NCI-H1417 (cell line): ENCODE data around the gene SPATA32.
A peak's percentile ranks its signal among the peaks of the same experiment; 100 is the strongest.
"Not testable (repeated sequence)": the region's sequence is repeated elsewhere in the genome, so short reads cannot be mapped to it uniquely, and the experiment has no call there.

Source experiments
- DNase-seq, 3 experiments: peaks; one replicate each; lab custom pipeline; 2025; lab: John Stamatoyannopoulos, UW

The SPATA32 gene, protein sequence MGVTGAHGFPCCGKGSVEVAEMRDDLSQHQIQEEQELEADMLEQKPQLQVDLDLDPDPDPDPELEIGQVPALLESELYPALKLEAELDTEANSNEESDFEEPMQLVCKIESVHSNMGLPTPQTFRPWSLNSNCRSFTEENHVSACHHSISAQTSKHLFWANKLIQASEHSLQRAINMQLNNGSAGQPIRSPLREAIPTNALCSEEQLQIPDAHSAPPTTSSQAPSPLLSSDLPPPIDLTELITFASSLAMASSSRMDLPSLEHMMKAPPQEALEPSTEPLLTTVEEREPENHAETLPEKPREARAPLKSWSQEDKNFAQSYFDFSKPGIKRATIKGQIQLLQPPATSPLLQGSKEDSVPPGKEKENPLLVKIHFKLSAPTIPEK

DNA sequence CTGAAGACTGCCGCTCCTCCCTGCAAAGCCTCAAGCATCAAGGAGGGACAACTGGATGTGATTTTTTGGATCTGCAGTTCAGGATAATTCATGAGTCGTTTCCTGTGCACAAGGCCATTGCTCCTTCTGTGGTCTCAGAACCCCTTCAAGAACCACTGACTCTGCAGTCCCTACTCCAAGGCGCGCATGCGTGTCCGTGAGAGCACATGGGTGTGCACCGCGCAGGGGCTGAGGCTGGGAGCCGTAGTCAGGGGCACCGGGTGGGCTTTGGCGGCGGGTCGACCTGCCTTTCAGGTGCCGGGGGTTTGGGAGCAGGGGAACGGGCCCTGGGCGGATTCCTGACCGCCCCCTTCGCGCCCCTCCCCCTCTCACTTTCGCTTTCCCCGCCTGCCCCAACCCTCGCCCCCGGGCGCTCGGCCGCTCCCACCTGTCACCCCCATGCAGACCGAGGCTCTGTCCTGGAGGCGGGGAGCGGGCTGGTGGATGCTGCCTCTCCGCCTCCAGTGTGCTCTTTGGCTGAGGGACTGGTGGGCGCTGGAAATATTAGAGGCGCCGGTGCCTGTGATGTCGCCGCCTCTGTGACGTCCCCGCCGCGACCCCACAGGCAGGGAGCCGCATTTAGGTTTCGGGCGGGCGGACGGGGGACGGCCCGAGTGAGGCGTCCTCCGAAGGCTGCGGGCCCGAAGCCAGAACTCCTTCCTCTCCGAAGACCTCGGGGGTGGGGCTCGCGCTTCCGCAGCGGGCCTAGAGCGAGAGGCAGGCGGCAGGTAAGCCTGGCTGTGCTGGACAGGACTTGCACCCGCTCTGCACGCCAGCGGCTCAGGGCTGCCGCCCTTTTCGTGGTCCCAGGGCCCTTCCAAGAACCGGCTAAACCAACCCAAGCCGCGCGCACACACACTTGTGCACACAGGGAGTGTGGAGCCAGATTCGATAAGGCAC is at the start of gene SPATA32:
Gene SPATA32, minus strand, starts transcription at position 518 of the 939 bp plus-strand sequence. Its CDS starts 78 bp downstream, at position 440.
- DNase-seq: no peak

DNA sequence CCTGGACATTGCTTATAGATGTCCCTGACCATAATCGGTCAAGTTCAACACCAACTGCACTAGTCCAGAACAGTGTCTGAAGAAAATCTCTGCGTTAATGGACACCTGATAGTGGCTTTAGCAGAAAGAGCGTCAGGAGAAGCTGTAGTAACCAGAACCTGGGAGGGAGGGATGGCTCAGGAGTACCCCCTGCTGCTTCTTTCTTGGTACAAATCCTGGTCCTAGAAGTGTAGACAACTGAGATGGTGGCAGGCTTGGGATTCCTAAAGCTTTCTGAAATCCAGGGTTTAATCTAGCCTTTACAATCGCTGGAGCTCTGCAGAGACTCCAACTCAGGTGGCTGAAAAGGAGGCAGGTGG is 49.5 kb upstream of the SPATA32 start:
- DNase-seq: no peak

DNA sequence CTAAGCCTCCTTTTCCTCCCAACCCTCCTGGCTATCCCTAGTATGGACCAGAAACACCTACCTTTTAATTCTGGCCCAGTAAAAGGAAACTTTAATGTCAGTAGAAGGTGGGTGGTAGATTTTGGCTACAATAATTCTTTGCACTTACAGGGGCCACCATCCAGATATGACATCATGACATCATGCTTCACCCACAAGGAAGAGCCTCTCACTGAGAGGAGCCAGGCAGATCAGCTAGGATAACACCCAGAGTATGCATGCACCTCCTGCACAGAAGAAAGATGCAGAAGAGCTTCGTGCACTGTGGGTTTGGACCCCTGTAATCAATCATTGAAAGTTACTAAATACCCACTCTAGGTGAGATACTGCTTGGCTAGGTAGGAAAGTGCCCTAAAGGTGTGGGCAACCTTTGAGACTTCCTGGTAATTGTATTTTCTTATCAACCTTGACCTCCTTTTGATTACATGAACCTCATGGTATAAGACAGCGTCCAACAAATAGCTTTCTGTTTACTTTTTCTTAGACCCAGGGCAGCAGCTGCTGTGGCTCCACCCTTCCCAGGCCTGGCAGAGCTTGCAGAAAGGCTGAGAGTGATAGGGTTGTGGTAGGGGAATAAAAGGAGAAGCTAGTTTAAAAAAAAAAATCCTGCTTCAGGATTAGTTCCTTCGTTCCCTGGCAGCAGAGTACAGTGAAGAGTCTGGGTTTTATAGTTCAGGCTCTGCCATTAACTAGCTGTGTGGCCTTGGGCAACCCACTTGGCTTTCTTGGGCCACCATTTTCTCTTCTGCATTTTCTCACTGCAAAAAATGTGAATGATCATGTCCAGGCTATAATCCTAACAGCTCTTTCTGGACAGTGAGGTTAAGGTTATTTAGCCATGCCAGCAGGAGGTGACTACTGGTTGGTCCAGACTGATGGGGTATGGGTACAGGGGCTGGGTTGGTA is 48.8 kb upstream of the SPATA32 start:
- peak; percentile 16 to 51 (median 50) for DNase-seq

DNA sequence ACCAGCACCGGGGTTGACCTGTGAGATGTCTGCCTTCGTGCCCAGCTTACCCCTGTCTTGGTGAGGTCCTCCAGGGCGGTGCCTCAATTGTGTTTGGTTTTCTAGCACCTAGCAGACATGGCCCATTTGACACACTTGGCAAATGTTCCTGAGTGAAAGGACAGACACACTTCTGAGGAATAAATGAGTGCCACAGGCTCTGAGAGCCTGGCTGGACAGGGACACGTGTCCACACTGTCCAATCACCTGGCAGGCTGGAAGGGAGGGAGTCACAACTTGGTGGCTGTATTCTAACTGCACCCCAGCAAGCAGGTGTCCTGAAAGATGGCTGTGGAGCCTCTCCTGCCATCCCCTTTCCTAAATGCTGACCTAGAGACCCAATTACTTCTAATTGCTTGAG is 47.5 kb upstream of the SPATA32 start:
- peak in 1 of 3 experiments; percentile 7 for DNase-seq

DNA sequence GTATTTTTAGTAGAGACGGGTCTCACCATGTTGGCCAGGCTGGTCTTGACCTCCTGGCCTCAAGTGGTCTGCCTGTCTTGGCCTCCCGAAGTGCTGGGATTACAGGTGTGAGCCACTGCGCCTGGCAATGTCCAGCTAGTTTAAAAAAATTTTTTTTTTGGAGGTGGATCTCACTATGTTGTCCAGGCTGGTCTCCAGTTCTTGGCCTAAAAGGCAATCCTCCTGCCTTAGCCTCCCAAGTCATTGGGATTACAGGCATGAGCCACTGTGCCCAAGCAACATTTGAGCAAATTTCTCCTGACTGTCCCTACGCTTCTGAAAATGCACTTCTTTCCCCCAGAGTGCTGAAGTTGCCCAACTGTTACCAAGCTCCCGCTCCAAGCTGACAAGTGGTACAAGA is 46.9 kb upstream of the SPATA32 start:
- no peak for DNase-seq

DNA sequence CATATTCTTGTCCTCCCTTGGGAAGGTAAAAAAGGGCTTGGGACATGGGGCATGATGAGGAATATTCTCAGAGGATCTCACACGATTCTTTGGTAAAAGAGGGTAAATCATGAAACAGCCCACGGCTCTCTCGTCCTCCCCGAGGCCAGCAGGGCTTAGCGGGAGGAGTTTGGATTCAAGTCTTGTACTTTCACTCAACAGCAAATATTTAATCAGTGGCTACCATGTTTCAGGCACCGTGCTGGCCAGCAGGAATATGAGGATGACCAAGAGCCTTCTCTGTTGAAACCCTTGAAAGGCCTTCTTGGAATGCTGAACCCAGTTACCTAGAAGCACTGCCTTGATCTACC is 46.1 kb upstream of the SPATA32 start:
- no peak for DNase-seq

DNA sequence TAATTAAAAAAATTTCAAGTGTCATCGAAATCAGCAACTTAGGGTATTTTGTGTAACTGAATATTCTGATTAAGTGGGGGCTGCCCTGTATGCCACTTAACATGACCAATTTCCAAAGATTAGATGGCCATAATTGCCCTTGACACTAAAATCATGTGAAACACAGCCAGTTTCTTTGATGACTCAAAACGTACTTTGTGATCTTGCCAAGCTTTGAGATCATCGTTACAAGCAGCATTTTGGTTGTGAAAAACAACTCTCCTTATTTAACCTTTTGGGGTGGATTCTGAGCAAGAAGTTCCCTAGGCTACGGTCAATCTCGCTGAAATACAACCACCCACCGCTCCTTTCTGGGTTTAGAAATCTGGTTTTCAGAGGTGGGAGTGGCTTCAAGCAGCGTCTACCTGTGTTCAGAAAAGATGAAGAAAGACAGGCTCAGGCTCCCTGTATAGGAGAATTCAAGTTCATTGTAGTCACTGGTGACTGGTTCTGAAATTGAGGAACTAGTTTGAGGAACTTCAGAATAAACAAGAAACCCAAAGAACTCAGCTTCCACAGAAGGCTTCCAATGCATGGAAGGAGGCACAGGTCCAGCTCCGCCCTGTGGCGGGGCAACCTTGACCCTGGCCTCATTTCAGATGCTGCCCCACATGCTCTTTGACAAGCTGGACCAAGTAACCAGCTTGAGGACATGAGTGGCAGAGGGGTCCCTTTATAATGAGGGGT is 45.6 kb upstream of the SPATA32 start:
- DNase-seq: no peak

DNA sequence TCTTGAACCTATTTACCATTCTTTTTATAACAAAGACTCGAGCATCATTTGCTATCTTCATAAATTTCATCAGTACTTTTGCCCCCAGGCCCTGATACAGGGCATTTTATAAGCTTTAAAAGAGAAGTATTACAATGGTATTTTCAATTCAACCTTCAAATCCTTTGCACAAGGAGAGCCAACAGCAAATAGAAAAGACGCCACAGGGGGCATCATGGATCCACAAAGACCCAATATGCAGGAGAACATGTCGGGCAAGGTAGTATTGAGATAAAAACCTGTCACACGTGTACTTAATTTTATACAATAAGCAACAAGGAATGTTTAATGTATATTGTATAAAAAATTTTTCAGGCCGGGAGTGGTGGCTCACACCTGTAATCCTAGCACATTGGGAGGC is 44.7 kb upstream of the SPATA32 start:
- DNase-seq: no peak

DNA sequence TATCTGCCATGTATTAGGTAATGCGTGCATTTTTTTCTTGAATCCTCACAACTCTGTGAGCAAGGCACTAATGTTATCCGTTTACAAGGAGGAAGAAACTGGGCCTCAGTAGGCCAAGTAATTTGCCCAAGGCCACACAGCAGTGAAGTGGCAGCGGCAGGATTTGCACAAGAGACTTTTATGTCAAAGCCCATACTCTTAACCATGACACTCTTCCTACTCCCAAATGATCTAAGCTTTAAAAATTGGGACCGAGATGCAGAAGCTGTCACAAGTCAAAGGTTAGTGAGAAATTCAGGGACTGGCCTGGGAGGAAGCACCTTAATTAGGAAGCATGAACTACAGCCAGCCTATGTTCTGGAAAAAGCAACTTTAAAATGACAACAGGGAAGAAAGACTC is 44.2 kb upstream of the SPATA32 start:
- no peak for DNase-seq

DNA sequence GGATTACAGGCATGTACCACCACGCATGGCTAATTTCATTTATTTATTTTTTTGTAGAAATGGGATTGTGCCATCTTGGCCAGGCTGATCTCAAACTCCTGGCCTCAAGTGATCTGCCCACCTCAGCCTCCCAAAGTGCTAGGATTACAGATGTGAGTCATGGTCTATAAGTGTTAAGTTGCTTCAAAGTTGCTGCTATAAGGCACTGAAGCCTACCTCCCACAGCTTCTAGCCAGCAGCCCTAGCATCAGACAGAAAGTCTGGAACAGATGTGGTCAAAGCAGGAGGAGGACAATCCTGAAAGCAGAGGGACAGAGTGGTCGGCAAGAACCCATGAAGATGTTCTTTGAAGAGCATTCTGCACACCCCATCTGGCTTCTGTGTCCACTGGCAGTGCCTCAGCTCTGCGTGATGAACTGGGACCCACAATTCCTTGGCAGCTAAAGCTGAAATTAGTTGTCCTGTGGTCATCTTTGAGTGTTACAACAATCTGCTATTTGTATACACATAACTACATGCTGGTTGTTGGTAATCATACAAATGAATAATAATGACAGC is 43.7 kb upstream of the SPATA32 start:
- DNase-seq: no peak

DNA sequence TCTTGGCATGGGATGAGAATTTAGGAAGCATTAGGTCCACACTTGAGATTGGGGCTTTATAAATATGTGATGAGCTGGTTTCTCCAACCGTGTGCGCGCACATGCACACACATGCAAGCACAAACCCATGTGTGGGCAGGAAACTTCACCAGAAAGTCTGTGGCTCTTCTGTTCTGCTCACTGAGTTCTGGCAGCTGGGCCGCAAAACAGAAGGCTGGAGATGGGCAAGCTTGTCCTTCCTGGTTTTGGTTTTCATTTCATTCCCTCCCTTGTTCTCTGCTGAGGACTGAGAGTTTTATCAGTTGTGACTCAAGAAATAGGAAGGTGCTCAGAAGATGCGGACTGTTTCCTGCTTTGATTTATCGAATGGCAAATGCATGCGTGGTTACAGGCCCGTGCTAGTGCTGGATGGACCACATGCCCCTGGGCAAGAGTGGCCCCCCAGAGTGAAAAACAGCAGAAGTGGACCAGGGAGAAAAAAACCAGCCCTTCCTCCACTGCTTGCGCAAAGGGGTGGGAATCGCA is 40.8 kb upstream of the SPATA32 start:
- no peak for DNase-seq

DNA sequence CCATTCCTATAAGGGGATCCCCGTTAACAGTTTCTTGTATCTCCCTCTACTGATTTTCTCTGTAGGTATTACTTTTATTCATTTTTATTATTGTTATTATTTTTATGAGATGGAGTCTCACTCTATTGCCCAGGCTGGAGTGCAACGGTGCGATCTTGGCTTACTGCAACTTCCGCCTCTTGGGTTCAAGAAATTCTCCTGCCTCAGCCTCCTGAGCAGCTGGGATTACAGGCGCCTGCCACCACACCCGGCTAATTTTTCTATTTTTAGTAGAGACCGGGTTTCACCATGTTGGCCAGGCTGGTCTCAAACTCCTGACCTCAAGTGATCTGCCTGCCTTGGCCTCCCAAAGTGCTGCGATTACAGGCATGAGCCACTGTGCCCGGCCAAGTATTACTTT is 40.3 kb upstream of the SPATA32 start:
- DNase-seq: not testable (repeated sequence)

DNA sequence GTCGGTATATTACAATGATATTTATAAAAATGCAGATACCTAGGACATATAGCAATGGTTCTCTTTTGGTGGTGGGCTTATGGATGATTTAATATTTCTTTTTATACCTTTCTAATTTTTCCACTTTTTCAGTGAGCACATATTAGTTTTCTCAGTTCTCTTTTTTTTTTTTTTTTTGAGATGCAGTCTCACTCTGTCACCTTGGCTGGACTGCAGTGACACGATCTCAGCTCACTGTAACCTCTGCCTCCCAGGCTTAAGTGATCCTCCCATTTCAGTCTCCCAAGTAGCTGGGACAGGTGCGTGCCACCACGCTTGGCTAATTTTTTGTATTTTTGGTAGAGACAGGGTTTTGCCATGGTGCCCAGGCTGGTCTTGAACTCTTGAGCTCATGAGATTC is 39.8 kb upstream of the SPATA32 start:
- DNase-seq: no peak

DNA sequence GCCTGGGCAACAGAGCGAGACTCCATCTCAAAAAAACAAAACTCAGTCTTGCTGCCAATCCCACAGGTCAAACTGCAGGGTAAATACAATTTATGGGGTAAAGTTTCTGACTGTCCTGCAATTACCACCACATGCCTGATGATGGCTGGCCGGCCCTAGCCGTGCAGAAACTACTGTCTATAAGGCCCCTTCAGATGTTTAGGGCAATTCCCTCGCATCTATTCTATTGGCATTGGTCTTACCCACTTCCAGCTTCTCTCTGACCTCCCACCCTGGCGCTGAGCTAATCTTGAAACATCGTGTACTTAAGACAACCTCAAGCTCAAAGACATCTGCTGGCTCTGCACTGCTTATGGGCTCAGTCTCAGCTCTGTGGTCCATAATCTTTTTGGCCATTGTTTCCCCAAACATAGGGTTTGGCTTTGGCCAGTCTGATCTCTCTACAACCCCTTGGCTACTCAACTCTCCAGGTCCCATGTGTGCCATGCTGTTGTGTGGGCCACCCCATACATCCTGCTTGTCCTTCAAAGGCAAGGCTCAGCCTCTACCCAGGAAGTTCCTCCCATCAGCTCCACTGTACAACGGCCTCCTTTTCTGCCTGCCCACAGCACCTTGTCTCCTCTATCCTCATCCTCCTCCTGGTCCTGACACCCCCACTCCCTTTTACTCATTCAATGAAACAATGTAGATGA is 38.3 kb upstream of the SPATA32 start:
- no peak for DNase-seq

DNA sequence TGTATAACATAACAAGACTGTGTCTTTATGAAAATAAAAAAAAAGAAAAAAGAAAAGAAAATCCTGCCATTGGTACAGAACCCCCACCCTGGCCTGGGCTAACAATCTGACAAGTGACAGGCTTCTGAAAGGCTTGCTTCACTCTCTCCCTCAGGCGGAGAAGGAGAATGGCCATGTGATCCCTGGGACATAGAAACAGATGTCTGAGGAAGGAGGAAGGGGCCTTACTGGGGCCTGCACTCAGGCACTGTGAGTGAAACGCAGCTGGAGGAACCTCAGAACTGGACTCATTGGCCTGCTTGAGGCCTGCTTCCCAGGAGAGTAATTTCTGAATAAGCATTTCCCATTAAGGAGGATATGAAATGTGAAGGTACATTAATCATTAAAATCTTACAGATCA is 37.5 kb upstream of the SPATA32 start:
- DNase-seq: no peak

DNA sequence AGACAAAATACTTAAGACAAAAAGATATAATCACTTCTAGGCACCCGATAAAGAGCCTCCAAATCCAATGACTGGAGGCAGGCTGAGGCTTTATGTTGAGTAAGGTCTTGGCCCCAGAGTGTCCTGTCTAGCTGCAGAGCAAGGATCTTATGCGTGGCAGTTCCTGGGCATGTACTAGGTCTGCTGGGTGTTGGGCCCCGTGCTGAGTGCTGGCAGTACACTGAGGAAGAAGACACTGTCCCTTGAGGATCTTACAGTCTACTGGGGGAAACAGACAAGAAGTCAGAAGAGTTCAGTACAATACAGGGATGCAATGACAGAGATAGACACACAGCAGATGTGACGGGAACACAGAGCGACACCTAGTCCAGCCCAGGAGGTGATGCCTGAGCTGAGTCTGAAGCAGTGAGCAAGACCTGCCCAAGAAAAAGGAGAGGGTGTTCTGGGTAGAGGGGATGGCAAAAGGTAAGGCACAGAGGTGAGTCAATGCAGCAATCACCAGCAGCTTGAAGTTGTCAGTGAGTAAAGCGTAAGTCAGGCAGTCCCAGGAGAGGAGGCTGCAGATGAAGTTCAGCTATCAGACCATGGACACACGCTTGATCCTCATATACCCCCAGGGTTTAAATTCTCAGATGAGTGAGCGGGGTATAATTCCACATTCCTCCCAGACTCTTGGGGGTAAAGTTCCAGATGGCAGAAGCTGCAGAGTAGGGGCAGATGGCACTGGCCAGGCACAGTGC is 36.8 kb upstream of the SPATA32 start:
- no peak for DNase-seq

DNA sequence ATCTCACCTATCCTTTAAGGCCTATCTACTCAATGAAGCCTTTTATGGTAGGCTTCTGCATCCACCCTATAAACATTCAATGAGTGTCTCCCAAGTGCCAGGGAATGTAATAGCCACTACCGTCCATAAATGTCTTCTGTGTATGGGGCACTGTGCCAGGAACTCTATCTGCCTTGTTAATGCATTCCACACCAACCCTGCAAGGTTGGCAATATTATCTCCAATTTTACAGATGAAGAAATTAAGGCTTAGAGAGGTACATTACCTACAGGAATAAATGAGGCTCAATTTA is 34.9 kb upstream of the SPATA32 start:
- no peak for DNase-seq

DNA sequence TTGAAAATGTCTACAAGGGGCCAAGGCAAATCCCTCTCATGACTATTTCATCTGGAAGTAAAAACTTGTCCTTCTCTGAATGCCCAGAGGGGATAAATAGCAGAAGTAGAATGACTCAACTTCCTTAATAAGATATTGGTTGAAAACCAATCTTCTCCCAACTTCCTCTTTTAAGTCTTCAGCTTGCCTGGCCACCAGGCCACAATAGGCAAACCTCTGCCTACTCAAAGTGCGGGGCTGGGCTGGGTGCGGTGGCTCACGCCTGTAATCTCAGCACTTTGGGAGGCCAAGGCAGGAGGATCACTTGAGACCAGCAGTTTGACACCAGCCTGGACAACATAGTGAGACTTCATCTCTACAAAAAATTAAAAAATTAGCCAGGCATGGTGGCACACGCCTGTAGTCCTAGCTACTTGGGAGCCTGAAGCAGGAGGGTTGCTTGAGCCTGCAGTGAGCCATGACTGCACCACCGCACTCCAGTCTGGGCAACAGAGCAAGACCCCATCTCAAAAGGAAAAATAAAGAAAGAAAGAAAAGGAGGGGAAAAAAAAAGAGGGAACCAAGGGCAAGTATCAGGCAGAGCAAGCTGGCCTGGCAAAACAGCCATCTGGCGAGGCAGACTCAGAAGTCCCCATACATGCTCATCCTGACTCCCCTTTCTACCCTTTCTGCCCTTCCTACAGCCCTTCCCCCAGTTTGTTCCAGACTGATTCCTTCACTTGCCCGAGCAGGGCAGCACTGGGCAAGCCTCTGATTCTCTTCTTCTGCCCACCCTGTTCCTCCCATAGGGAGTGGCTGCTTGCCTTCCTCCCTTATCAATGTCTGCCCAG is 34.3 kb upstream of the SPATA32 start:
- no peak for DNase-seq

DNA sequence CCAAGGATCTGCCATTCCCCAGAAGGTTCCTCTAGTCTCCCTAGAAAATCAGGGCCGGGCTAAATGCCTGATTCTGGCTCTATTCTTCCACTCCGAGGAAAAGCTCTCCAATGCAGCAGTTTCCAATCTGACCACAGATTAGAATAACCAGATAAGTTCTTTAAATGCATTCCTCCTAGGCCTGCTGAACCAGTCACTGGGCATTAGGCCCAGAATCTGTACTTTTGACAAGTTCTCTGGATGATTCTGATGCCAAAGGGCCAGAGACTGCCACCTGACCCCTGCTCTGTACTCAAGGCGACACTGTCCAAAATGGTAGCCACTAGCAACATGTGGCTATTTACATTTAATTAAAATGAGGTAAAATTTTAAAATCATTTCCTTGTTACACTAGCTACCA is 32.6 kb upstream of the SPATA32 start:
- no peak for DNase-seq
